Subcutaneous adipose tissue (tissue), 4 donors: ENCODE results near the gene FRZB. TPM values are rescaled to one million over a fixed set of nuclear protein-coding genes. Genes with fewer than 3 reads are reported as not detected.

Source experiments
- total RNA-seq, 4 donors: library from RNA; depleted of rRNA; stranded (reverse); fragments of >200 nt; gene quantifications; one replicate each; pipeline ENCODE4 v1.1.0, GENCODE V29; 2016
- TF ChIP-seq, protein P1 (sequence below): fragments of 450-650 bp; IDR thresholded peaks from one replicate; pipeline ENCODE4 v1.5.1; 2016; ENCODE audit warnings: low read depth, mild to moderate bottlenecking, control low read depth, antibody characterized with exemption, moderate library complexity

The FRZB gene
- total RNA-seq, 4 donors from 2014 or later, result 0.57 to 8.1 (median 1.6) TPM

- TF ChIP-seq, protein P1, sequence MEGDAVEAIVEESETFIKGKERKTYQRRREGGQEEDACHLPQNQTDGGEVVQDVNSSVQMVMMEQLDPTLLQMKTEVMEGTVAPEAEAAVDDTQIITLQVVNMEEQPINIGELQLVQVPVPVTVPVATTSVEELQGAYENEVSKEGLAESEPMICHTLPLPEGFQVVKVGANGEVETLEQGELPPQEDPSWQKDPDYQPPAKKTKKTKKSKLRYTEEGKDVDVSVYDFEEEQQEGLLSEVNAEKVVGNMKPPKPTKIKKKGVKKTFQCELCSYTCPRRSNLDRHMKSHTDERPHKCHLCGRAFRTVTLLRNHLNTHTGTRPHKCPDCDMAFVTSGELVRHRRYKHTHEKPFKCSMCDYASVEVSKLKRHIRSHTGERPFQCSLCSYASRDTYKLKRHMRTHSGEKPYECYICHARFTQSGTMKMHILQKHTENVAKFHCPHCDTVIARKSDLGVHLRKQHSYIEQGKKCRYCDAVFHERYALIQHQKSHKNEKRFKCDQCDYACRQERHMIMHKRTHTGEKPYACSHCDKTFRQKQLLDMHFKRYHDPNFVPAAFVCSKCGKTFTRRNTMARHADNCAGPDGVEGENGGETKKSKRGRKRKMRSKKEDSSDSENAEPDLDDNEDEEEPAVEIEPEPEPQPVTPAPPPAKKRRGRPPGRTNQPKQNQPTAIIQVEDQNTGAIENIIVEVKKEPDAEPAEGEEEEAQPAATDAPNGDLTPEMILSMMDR, result no peak
Observed at GRCh38 chr2:182867426-182868053, 1.1 kb upstream of the FRZB start.

- TF ChIP-seq, protein P1, result no peak
Observed at GRCh38 chr2:182866095-182866460, 359 bp downstream of the FRZB start.

DNA sequence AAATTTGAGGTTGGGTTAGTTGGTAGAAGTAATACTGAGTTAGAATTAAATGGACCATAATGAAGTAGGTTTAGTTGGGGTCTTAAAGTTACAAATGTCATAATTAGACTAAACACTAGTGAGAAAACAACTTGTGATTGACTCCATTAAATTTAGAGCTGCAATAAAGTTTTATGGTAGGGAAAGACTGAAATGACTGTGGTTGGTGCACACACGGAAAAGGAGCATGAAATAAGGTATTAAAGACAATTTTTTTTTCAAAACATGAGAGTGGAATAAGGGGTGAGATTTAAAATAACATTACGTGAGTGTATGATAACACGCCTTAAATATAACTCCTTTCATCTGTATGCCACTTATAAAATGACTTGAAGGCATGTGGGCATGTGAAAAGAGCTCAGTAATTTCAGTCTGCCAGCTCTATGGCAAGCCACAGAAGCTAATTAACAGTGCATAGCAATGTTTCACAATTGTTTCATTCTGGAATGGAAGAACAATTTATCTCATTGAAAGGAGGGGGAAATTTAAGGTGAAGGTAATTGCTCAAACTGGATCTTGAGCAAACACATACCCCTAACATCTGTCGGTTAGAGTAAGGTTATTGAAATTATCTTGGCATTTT lies 1.4 kb downstream of the FRZB start:
- TF ChIP-seq, protein P1, result no peak

DNA sequence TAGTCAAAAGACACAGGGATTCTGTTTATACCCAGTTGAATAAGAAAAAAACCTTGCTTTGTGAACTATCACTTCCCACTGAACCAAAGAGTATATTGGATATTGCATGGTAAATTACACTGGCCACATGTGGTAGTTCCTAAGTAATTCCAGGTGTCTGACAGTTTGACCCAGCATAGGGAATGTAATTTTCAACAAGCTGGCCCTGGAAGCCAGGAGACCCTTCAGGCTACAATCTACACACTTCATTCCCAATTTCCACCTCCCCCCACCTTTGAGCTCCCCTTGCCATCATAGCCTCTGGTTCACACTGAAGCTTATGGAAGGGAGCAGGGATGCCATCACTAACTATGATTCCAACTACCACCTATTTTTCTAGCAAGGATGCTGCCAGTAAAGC lies 2.8 kb downstream of the FRZB start:
- TF ChIP-seq, protein P1, result no peak

DNA sequence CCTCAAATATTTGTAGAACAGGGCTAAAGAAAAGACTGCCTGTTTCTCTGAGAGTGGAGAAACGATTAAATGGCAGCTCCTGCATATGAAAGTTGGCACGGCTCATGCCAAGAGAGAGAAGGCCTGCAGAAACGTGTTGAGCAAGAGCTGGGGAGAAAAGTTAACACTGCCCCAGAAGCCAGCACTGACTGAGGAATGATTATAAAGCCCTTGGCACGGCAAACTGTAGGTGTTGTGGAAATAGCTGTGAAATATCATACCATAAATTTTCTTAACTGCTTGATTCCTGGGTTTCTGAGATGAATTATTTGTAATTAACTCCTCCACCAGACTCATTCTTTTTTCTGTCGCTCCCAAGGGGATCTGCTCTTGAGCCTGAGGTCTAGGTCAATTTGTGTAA lies 4.3 kb downstream of the FRZB start:
- TF ChIP-seq, protein P1, result no peak

DNA sequence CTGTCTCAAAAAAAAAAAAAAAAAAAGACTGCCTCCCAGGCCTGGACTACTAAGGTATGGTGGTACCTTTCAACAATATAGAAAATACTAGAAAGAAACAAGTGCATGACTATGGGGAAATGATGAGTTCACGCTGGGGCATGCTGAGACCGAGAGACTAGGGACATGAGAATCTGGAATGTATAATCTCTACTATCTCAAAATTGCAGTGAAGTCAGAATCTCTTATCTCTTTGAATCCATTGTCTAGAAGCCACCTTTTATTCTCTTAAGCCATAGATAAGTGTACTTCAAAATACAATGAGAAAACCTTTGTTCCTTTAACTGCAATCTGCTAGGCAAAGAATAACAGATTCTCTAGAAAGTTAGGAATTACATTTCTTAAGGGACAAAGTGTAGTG lies 5.6 kb downstream of the FRZB start:
- TF ChIP-seq, protein P1, result no peak

DNA sequence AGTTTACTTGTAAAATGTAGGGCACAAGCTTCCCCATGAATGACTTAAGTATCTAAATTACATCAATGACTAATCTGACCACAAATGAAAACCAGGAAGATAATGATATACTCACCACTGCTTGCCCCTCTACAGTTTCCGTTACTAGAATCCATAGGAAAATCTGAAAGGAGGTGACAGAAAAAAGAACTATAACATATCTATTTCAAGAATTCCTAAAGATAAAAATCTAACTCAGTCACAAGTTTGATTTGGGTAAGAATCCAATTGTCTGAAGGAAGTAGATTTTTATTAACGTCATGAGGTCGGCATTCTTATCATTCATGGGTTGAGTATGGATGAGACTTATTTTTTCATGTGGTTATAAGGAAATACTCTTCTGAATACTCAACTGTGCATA lies 7.8 kb downstream of the FRZB start:
- TF ChIP-seq, protein P1, result no peak
